LHCN-M2 (cell line): ENCODE data around the gene RALGAPA2. TPM values are rescaled to one million over a fixed set of nuclear protein-coding genes. Genes with fewer than 3 reads are reported as not detected.

Experiments used
- DNase-seq: peaks from one replicate; pipeline ENCODE4 v3.0.0-alpha.2; 2012; ENCODE audit warnings: low read depth
- total RNA-seq: library from RNA; depleted of rRNA; stranded (reverse); fragments of >200 nt; gene quantifications from 2 replicates; pipeline ENCODE4 v1.2.3, GENCODE V29; 2014

Gene RALGAPA2
- total RNA-seq, 1 experiment from 2014 or later: 8.7 TPM

DNA sequence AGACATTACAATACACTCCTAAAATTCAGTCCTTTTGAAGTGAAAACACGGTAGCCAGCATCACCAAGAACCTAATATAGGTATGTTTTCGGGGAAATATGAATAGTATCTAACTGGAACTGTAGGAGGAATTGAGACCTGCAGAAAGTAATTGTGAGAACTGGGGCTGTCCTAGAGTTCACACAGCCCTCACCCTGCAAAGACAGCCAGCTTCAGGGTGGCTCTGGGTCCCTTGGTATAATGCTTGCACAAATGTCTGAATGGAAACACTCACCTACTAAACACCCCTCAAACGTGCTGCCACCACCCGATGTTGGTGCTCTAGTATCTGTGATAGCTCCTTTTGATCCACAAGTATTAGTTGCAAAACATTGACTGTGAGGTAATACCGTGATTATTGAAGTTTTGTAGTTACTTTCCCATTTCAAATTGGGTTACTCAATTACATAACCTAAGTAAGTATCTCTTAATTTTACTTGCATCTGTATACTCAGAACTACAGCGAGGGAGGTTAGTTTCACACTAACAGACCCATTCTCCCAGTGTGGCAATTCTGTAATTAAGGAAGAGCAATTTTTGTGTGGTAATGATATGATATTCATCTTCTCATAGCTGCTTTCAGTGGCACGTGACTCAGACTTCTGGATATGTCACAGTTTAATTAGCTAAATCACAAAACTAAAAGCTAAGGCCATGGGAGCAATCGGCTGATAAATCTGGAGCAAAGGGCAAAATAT is 215.0 kb downstream of the RALGAPA2 start:
- no peak for DNase-seq

- DNase-seq: no peak
Measured at GRCh38 chr20:20495729-20496503, 216.5 kb downstream of the RALGAPA2 start.

DNA sequence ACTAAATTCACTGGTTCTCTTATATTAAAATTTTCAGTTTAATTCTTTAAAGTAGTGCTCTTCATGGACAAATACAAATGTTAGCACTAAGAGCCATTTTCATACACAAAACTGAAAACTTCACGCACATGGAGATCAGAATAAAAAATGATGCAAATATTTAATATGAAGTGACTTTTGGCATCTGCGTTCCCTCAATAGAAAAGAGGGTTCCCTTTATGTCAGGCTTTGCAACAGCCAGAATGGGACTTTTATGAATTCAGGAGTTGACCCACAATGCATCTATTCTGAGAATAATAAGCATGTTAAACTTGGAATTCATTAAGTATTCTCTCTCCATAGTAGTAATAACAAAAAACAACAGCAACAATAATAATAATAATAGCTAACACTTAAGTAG is 218.7 kb downstream of the RALGAPA2 start:
- DNase-seq: no peak

- DNase-seq: no peak
Measured at GRCh38 chr20:20492521-20493332, 219.7 kb downstream of the RALGAPA2 start.

- no peak for DNase-seq
Measured at GRCh38 chr20:20491784-20492264, 220.6 kb downstream of the RALGAPA2 start.

DNA sequence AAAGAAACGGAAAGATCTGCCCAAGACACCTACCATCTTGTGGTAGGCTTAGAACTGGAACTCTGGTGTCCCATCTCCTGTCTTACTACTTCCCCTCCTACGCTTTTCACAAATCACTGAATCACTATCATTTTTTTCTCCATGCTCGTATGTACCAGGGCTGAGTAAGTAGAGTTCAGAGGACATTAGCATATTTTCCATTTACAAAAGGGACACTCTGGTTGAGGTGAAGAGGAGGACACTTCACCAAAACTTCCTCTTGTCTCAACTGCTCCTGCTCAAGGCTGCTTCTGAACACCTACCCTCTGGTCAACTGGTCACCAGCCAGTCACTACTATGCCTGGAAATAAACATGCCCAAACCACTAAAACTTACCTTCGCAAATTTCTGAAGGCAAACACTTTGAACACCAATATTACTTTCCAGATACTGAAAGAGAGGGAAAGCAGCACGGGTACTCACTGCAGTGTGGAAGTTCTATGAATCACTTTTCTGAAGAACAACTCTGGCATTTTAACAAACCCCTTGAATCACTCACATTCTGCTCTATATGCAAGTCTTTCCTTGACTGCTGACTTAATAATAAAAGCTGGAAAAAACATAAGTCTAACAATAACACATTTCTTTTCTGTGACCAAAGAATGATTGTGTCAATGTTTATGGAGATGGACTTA is 221.2 kb downstream of the RALGAPA2 start:
- peak; percentile 31 for DNase-seq

- DNase-seq: no peak
Measured at GRCh38 chr20:20490673-20491072, 221.8 kb downstream of the RALGAPA2 start.

DNA sequence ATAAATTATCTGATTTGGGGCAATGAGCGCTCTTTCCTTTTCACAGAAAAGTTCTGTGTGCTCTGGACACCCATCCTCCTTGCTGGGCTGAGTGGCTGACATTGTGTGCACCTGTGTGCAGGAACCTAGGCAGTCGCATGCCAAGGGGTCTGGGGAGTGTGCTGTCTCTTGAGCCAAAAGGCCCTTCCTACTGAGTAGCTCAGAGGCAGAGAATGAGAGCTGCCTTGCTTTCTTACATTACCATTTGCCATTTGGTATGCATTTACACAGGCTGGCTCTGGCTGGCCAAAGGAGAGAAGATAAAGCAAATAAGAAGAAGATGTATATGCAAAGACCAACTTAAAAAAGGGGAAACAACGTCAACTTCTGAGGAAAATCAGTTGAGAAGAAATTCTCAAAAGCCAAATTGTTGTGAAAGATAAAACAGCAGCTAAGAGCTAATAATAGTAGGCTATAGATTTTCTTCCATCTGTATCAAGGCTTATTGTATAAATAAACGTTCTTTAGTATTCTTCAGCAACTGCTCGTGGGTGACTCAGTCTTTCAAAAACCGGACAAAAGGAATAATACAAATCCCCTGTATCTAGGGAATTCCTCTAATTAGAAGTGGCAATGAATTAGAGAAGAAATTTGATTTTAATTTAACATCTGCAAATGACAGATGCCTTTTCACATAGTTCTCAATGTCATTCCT is 222.6 kb downstream of the RALGAPA2 start:
- no peak for DNase-seq

- no peak for DNase-seq
Measured at GRCh38 chr20:20489054-20489453, 223.4 kb downstream of the RALGAPA2 start.

DNA sequence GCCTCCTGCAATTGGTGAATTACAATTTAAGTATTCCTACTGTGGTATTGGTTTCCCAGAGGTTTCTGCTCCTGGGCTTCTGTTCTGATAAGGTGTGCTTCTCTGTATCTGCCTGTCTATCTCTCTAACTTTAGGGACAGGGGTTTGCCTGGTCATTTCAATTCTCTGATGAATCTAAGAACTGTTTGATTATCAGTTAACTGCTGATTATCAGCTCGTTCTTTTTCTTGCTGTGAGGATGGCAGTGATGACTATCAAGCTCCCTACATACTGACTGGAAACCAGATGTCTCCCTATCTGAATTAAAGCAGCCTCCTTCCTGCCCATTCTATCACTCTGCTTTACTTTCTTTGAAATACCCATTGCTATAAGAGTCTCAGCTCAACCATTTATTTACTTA is 224.1 kb downstream of the RALGAPA2 start:
- DNase-seq: no peak

- no peak for DNase-seq
Measured at GRCh38 chr20:20487811-20488210, 224.6 kb downstream of the RALGAPA2 start.

GRCh38 chr20:20483328-20483727 is 229.1 kb downstream of the RALGAPA2 start:
- DNase-seq: no peak

DNA sequence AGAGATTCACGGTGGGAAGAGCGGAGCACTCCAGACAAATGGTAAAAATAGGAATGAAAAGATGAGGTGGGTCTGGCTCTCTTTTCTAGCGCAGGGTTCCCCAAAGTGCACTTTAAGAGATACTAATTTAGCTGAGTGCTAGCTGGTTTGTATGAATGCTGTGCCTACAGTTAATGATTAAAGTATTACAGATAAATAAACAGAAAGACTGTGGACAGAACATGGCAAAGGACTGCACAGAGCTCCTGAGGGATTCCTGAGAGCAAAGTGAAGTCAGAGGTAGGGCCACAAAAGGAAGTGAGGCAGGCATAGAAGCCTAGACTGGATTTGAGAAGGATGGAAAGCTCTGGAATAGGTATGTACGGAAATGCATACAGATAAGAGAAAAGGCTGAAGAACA is 230.0 kb downstream of the RALGAPA2 start:
- no peak for DNase-seq

- peak; percentile 74 for DNase-seq
Measured at GRCh38 chr20:20480689-20481088, 231.8 kb downstream of the RALGAPA2 start.

- no peak for DNase-seq
Measured at GRCh38 chr20:20480126-20480525, 232.3 kb downstream of the RALGAPA2 start.

DNA sequence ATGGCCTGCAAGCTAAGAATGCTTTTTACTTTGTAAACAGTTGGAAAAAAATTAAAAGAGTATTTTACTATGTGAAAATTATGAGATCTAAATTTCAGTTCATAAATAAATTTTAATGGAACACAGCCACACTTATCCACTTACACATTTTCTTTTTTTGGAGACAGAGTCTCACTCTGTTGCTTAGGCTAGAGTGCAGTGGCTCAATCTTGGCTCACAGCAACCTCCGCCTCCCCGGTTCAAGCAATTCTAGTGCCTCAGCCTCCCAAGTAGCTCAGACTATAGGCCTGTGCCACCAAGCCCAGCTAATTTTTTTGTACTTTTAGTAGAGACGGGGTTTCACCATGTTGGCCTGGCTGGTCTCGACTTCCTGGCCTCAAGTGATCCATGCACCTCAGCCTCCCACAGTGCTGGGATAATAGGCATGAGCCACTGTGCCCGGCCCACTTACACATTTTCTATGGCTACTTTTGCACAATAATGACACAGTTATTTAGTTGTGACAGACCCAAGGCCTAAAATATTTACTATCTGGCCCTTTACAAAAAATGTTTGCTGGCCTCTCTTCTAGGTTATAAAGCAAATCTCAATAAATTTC is 234.9 kb downstream of the RALGAPA2 start:
- DNase-seq: no peak

GRCh38 chr20:20476504-20476903 is 235.9 kb downstream of the RALGAPA2 start:
- no peak for DNase-seq

DNA sequence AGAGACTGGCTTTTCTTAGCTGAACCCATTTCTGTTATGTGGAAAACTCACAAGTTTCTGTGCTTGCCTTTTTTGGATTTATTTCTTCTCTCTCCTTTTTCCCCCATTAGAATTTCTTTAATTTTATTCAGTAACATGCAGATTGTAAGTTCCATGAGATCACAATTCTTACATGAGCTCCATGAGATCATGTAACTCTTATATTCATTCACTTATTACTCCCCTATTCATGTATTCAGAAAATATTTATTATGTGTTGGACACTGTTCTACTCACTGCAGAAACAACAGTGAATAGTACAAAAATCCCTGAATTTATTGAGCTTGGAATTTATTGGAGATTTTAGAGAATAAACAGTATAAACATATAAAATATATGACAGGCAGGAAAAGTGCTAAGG is 238.8 kb downstream of the RALGAPA2 start:
- DNase-seq: no peak

DNA sequence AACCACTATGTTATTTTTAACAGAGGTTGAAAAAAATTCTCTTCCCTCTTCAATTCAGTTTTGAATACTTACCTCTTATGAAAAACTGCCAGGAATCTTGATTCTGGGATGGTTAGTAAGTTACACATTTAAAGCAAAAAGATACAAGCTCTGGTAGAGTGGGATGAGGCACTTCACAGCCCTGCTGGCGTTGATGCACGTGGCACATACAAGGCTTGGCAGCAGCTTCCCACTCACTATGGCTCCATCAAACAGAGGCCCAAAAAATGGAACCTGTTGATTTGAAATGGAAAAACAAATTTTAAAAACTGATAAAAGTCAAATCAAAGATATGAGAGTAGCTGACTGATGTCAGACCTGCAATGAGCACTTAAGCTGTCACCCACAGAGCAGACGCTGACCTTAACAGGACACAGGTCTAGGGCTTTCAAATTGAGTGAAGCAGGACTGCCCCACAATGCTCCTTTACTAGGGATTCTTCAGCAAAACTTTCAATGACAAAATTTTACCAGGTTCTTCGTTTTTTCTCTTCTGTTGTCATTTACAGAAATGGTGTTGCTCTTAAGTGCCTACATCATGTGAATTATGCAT is 239.7 kb downstream of the RALGAPA2 start:
- no peak for DNase-seq

DNA sequence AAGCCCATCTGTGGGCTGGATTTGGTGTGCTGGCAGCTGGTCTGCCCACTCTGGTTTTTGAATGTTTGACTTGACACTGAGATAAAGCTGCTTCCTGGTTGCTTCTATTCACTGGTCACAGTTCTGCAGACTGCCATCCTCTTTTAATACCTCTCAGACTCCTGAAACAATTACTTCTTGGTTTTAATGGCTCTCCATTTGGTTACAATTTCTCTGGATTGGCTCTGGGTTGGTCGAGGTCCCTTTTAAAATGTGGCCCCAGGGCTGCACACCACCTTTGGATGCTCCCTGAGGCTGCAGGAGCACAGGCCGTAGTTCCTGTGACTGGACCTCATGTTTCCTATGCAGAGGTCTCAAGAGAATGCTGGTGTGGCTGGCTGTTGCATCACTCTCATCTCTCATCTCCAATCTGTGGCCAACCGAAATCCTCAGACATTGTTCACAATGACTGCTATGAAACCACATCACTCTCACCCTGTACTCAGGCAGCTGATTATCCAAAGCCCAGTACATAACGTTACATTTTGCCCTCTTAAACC is 246.0 kb downstream of the RALGAPA2 start:
- peak; percentile 96 for DNase-seq
